Mesenchymal stem cell (in vitro differentiated cells and primary cell): ENCODE results near the gene SNCB.

Experiments used
- DNase-seq: peaks from one replicate; pipeline ENCODE4 v3.0.0-alpha.2; 2013
- H2AFZ ChIP-seq: one replicate; pipeline ENCODE4 v1.6.1; 2013; ENCODE audit warnings: low read depth, mild to moderate bottlenecking, control low read depth, inconsistent platforms, low read length, moderate library complexity
- H2AK5ac ChIP-seq: 2 replicates; pipeline ENCODE4 v1.6.1; 2013; ENCODE audit warnings: low read length, moderate library complexity, mild to moderate bottlenecking, inconsistent platforms; ENCODE audit not compliant: severe bottlenecking
- H2BK120ac ChIP-seq: one replicate; pipeline ENCODE4 v1.6.1; 2013; ENCODE audit warnings: low read depth, mild to moderate bottlenecking, inconsistent platforms, low read length, moderate library complexity
- H2BK12ac ChIP-seq, 2 experiments: one replicate each; pipeline ENCODE4 v1.6.1; 2013; ENCODE audit warnings: inconsistent platforms in 2 of 2, low read length in 2 of 2, mild to moderate bottlenecking in 2 of 2, moderate library complexity in 2 of 2, control low read depth in 1 of 2
- H2BK15ac ChIP-seq: one replicate; pipeline ENCODE4 v1.6.1; 2013; ENCODE audit warnings: mild to moderate bottlenecking, low read depth, inconsistent platforms; ENCODE audit not compliant: poor library complexity, severe bottlenecking
- H2BK5ac ChIP-seq: 2 replicates; pipeline ENCODE4 v1.6.1; 2013; ENCODE audit warnings: low read depth, mild to moderate bottlenecking, low read length, control low read depth, inconsistent platforms; ENCODE audit not compliant: poor library complexity, severe bottlenecking
- H3K14ac ChIP-seq, 2 experiments: one replicate each; pipeline ENCODE4 v1.6.1; 2013; ENCODE audit warnings: inconsistent platforms in 2 of 2, low read length in 2 of 2, control low read depth in 1 of 2, mild to moderate bottlenecking in 1 of 2, moderate library complexity in 1 of 2
- H3K18ac ChIP-seq, 2 experiments: one replicate each; pipeline ENCODE4 v1.6.1; 2013; ENCODE audit warnings: inconsistent platforms in 2 of 2, low read length in 2 of 2, control low read depth in 1 of 2, low read depth in 1 of 2, mild to moderate bottlenecking in 1 of 2
- H3K23ac ChIP-seq, 2 experiments: one replicate each; pipeline ENCODE4 v1.6.1; 2013; ENCODE audit warnings: inconsistent platforms in 2 of 2, low read length in 2 of 2, mild to moderate bottlenecking in 2 of 2, moderate library complexity in 2 of 2, control low read depth in 1 of 2
- H3K27ac ChIP-seq: 2 replicates; pipeline ENCODE4 v1.5.1; 2013; ENCODE audit warnings: mild to moderate bottlenecking, moderate library complexity, low read length, control low read depth, inconsistent platforms; ENCODE audit not compliant: poor library complexity, severe bottlenecking
- H3K27me3 ChIP-seq, 2 experiments: 2 replicates each; pipeline versions ENCODE4 v1.6.1 to v1.7.0; 2013; ENCODE audit warnings: low read length in 2 of 2, mild to moderate bottlenecking in 2 of 2, moderate library complexity in 2 of 2, control low read depth in 1 of 2, inconsistent platforms in 1 of 2; ENCODE audit not compliant: control insufficient read depth in 1 of 2, insufficient read depth in 1 of 2
- H3K36me3 ChIP-seq, 2 experiments: 2 replicates each; pipeline versions ENCODE4 v1.6.1 to v1.7.0; 2013; ENCODE audit warnings: low read length in 2 of 2, control low read depth in 1 of 2, inconsistent platforms in 1 of 2, low read depth in 1 of 2, mild to moderate bottlenecking in 1 of 2; ENCODE audit not compliant: insufficient read depth in 2 of 2, control insufficient read depth in 1 of 2
- H3K4ac ChIP-seq, 2 experiments: one replicate each; pipeline ENCODE4 v1.6.1; 2013; ENCODE audit warnings: inconsistent platforms in 2 of 2, low read length in 2 of 2, mild to moderate bottlenecking in 2 of 2, moderate library complexity in 2 of 2, control low read depth in 1 of 2, low read depth in 1 of 2
- H3K4me1 ChIP-seq: 2 replicates; pipeline ENCODE4 v1.6.1; 2013; ENCODE audit warnings: low read depth, low read length, control low read depth; ENCODE audit not compliant: control insufficient read depth, insufficient read depth
- H3K4me2 ChIP-seq: 2 replicates; pipeline ENCODE4 v1.6.1; 2013; ENCODE audit warnings: low read length, mild to moderate bottlenecking, inconsistent platforms; ENCODE audit not compliant: poor library complexity, severe bottlenecking
- H3K4me3 ChIP-seq, 2 experiments: 2 replicates each; pipeline versions ENCODE4 v1.5.1 to v1.7.0; 2013; ENCODE audit warnings: low read length in 2 of 2, mild to moderate bottlenecking in 2 of 2, control low read depth in 1 of 2, low read depth in 1 of 2; ENCODE audit not compliant: insufficient read depth in 1 of 2
- H3K79me1 ChIP-seq: replicated peaks from 2 replicates; pipeline ENCODE4 v1.6.1; 2013; ENCODE audit warnings: mild to moderate bottlenecking, control low read depth, low read length, inconsistent platforms; ENCODE audit not compliant: poor library complexity, severe bottlenecking
- H3K9ac ChIP-seq: 2 replicates; pipeline ENCODE4 v1.7.0; 2013; ENCODE audit warnings: mild to moderate bottlenecking, low read length, moderate library complexity
- H3K9me3 ChIP-seq: 2 replicates; pipeline ENCODE4 v1.7.0; 2013; ENCODE audit warnings: mild to moderate bottlenecking, low read length; ENCODE audit not compliant: control insufficient read depth
- H4K8ac ChIP-seq: one replicate; pipeline ENCODE4 v1.6.1; 2013; ENCODE audit warnings: inconsistent platforms, mild to moderate bottlenecking, low read length, moderate library complexity
- H4K91ac ChIP-seq: one replicate; pipeline ENCODE4 v1.6.1; 2013; ENCODE audit warnings: mild to moderate bottlenecking, low read length, inconsistent platforms
- WGBS: methylation state at CpG from one replicate; pipeline ENCODE4 v1.1.7; 2013; ENCODE audit warnings: mixed read lengths; 5-methylcytosine and 5-hydroxymethylcytosine counted together

The SNCB gene

DNA sequence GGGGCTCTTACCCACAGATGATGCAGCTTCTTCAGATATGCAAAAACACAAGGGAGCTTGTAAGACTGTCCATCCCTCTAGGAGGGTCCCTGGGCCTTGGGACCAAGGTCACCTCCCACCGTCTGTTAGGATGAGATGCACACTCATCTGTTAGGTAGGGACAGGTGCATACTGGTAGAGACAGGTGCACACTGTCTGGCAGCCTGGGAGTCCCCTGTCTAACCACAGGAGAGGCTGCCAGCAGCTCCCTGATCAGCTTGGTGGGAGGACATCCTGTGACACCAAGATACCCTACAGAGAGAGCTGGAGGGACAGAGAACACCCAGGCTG, 30.2 kb upstream of the SNCB start:
- Histone ChIP-seq H3K4me1 (peaks cover 20% of the 10 kb centered on the region), H3K27ac (no peak overlapping the region), H3K27me3 (peaks cover 24 to 38% of the 10 kb centered on the region in 2 experiments), H3K79me1 (no peaks in the 10 kb centered on the region), H3K18ac (no peak overlapping the region), H2AK5ac (peak overlapping the region; percentile 12), H3K23ac (no peak overlapping the region), H3K14ac (no peak overlapping the region), H3K4me3 (no peak overlapping the region), H3K36me3 (peaks cover 23 to 24% of the 10 kb centered on the region in 2 experiments), H2BK120ac (no peak overlapping the region), H4K8ac (no peak overlapping the region), H3K4ac (no peak overlapping the region), H3K9ac (peak overlapping the region; percentile 26), H2BK12ac (no peak overlapping the region), H2BK5ac (no peak overlapping the region), H2AFZ (no peak overlapping the region), H3K4me2 (no peak overlapping the region), H3K9me3 (no peaks in the 10 kb centered on the region), H2BK15ac (no peak overlapping the region), H4K91ac (no peak overlapping the region)
- 0% methylated on average over 1 of the region's 1 CpG for WGBS
- DNase-seq, result peak; percentile 7

DNA sequence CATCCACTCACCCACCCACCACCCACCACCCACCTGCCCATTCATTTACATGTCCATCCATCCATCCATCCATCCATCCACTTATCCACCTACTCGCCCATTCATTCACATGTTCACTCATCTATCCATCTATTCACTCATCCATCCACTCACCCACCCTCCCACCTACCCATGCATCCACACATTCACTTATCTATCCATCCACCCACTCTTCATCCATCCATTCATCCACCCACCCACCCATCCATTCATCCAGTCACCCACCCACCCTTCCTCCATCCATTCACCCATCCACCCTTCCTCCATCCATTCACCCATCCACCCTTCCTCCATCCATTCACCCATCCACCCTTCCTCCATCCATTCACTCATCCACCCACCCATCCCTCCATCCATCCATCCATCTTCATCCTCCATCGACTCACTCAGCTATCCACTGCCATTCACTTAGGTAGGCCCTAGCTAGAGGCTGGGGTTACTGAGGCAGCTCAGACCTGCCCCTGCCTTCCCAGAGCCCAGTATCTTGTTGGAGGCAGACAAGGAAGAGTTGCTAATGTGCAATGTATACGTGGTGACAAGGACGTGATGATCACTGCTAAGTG, 29.6 kb upstream of the SNCB start:
- Histone ChIP-seq H4K91ac (no peak overlapping the region), H3K27ac (no peak overlapping the region), H2BK12ac (no peak overlapping the region), H3K9ac (peak overlapping the region; percentile 26), H3K4me2 (no peak overlapping the region), H3K9me3 (no peaks in the 10 kb centered on the region), H3K4me1 (peaks cover 20% of the 10 kb centered on the region), H3K79me1 (no peaks in the 10 kb centered on the region), H2BK15ac (no peak overlapping the region), H2AFZ (no peak overlapping the region), H2BK120ac (no peak overlapping the region), H3K18ac (no peak overlapping the region), H2BK5ac (no peak overlapping the region), H4K8ac (no peak overlapping the region), H3K23ac (no peak overlapping the region), H3K27me3 (peaks cover 18 to 33% of the 10 kb centered on the region in 2 experiments), H3K14ac (no peak overlapping the region), H3K4ac (no peak overlapping the region), H3K36me3 (peaks cover 28 to 29% of the 10 kb centered on the region in 2 experiments), H3K4me3 (no peak overlapping the region), H2AK5ac (no peak overlapping the region)
- DNase-seq, result no peak
- 59% methylated on average over 4 of the region's 4 CpGs for WGBS

DNA sequence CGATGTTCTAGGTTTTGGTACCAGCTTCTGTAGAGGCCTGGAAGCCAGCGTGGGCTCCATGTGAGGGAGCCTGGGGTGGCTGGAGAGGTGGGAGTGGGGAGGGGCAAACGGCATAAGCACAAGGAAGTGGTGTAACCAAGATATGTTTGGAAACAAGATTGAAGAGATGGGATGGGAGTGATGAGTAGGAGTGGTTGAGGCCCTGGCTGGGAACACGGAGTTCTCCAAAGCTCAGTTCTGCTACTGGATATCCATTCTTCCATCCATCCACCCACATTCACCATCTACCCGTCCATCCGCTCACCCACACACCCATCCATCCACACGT, 29.1 kb upstream of the SNCB start:
- peak overlapping the region; percentile 33 for H2BK15ac ChIP-seq
- H2AFZ ChIP-seq, result no peak overlapping the region
- H3K27ac ChIP-seq, result peak overlapping the region; percentile 69
- H3K27me3 ChIP-seq, result peaks cover 14 to 30% of the 10 kb centered on the region in 2 experiments
- H2BK120ac ChIP-seq, result no peak overlapping the region
- H3K79me1 ChIP-seq, result peaks cover 3% of the 10 kb centered on the region
- no peak overlapping the region for H3K18ac ChIP-seq
- H3K36me3 ChIP-seq, result peaks cover 33 to 34% of the 10 kb centered on the region in 2 experiments
- H3K4me1 ChIP-seq, result peaks cover 18% of the 10 kb centered on the region
- no peak overlapping the region for H4K91ac ChIP-seq
- no peaks in the 10 kb centered on the region for H3K9me3 ChIP-seq
- H2BK5ac ChIP-seq, result no peak overlapping the region
- no peak overlapping the region for H4K8ac ChIP-seq
- peak overlapping the region; percentile 60 for H3K9ac ChIP-seq
- no peak for DNase-seq
- no peak overlapping the region for H2AK5ac ChIP-seq
- no peak overlapping the region for H3K4ac ChIP-seq
- no peak overlapping the region for H3K23ac ChIP-seq
- H3K4me2 ChIP-seq, result peak overlapping the region; percentile 15
- H3K14ac ChIP-seq, result no peak overlapping the region
- 82% methylated on average over 6 of the region's 7 CpGs for WGBS
- H2BK12ac ChIP-seq, result no peak overlapping the region
- H3K4me3 ChIP-seq, result peak overlapping the region in 1 of 2 experiments; percentile 70

DNA sequence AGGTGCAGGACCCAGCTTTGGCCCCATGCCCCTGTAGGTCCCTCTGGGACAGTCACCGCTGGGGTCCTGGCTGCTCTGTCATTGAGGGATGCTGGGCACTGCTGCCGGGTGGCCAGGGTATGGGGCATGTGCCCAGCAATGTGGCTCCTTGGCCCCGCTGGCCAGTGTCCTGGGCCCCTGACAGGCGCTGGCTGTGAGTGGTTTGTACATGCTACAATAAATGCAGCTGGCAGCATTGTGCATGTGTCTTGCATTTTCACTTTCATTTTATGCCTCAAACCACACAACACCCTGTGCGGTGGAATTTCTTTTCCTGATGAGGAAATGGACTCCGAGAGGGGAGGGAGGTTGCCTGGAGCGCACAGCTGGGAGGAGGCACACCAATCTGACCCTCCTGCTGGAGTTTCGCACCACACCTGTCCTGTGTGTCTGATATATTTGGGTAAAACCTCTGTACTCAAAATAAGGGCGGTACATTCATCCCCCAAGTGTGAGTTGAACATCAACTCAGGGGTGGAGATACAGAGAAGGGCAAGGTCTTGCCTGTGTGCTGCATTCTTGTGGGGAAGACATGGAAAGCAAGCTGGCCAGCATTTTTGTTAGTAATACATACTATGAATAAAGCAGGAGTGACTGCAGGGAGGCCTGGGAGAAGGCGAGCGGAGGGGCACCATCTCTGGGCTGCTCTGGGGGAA, 28.6 kb upstream of the SNCB start:
- Histone ChIP-seq H2BK12ac (no peak overlapping the region), H2BK15ac (peak overlapping the region; percentile 33), H2AK5ac (no peak overlapping the region), H4K91ac (no peak overlapping the region), H3K79me1 (peaks cover 3% of the 10 kb centered on the region), H2BK120ac (no peak overlapping the region), H3K27me3 (peaks cover 8 to 24% of the 10 kb centered on the region in 2 experiments), H2BK5ac (no peak overlapping the region), H3K4me2 (peak overlapping the region; percentile 37), H3K4me3 (peak overlapping the region in 1 of 2 experiments; percentile 70), H3K27ac (peak overlapping the region; percentile 69), H3K36me3 (peaks cover 38 to 39% of the 10 kb centered on the region in 2 experiments), H3K23ac (no peak overlapping the region), H3K14ac (no peak overlapping the region), H2AFZ (no peak overlapping the region), H3K18ac (no peak overlapping the region), H3K4ac (no peak overlapping the region), H3K9ac (peak overlapping the region; percentile 60), H3K9me3 (no peaks in the 10 kb centered on the region), H3K4me1 (peaks cover 18% of the 10 kb centered on the region), H4K8ac (no peak overlapping the region)
- 88% methylated on average over 9 of the region's 11 CpGs for WGBS
- peak; percentile 75 for DNase-seq
